ENCODE results near the gene VWCE.
A peak's percentile ranks its signal among the peaks of the same experiment; 100 is the strongest.
"Not testable (repeated sequence)": the region's sequence is repeated elsewhere in the genome, so short reads cannot be mapped to it uniquely, and the experiment has no call there.

VWCE gene

GRCh38 chr11:61254403-61255025 is 40.6 kb downstream of the VWCE start:
- no peak for DNase-seq

GRCh38 chr11:61252332-61252731 is 42.8 kb downstream of the VWCE start:
- DNase-seq: not testable (repeated sequence)

- not testable (repeated sequence) for DNase-seq
Measured at GRCh38 chr11:61250796-61251765, 44.0 kb downstream of the VWCE start.

GRCh38 chr11:61249201-61249600 is 45.9 kb downstream of the VWCE start:
- DNase-seq: peak; percentile 10 to 64

- DNase-seq: not testable (repeated sequence)
Measured at GRCh38 chr11:61248071-61248470, 47.0 kb downstream of the VWCE start.

GRCh38 chr11:61245284-61245964 is 49.7 kb downstream of the VWCE start:
- not testable (repeated sequence) for DNase-seq

DNA sequence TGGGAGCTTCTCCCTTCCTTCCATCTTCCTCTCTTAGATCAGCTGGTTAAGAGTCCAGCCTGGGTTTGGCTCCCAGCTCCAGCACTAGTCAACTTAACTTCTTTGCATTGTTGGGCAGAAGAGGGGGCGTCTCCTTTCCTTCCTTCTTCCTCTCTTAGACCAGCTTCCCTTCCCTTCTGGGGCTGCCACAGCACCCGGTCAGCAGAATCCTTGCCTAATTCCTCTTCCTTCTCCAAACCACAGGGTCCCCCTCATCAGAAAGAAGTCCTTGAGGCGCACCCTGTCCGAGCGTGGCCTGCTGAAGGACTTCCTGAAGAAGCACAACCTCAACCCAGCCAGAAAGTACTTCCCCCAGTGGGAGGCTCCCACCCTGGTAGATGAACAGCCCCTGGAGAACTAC is 53.6 kb downstream of the VWCE start:
- not testable (repeated sequence) for DNase-seq

- DNase-seq: not testable (repeated sequence)
Measured at GRCh38 chr11:61240875-61241274, 54.2 kb downstream of the VWCE start, which contains the start of gene PGA5. Gene PGA5, plus strand, starts transcription at chr11:61241175. Its CDS starts 52 bp downstream, at chr11:61241227.

GRCh38 chr11:61240288-61240687 is 54.8 kb downstream of the VWCE start:
- DNase-seq: not testable (repeated sequence)

DNA sequence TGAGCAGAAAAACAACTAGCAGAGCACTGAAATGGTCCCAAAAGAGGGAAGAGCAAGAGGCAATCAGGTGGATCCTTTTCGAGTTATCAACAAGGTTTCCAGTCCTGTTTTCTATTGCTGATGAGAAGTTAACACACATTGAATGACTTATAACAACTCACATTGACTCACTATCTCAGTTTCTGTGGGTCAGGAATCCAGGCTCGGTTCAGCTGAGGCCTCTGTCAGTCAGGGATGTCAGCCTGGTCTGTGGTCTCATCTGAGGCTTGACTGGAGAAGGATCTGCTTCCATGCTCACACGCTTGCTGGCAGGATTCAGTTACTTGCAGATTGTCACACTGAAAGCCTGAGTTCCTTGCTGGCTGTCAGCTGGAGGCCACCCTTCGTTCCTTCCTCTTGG is 58.0 kb downstream of the VWCE start:
- not testable (repeated sequence) for DNase-seq

DNA sequence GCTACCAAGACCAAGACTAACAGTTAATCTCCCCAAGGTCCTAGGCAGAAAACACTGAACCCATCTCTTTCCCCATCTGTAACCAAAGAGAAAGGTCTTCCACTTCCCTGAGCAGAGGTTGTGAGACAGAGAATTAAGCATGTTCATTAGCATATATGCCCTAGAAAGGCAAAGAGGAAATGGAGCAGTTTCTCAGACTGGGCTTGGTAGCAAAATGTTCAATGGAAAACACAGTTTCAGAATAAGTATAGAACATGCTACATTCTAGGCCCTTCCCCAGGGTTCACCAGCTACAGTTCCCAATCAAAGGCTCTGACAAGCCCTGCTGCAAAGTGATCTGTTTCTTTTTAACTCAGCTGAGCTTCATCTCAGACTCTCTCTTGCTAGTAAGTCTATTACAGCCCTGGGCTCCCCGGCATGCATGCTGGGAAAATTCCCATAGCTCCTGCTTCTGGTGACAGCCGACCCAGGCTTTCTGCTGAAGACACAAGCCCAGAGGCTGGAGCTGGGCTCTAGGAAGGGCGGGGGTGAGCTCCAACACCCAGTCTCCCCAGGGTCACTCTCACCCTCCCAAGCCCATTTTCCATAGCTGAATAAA is 62.5 kb downstream of the VWCE start:
- DNase-seq: not testable (repeated sequence)

- DNase-seq: not testable (repeated sequence)
Measured at GRCh38 chr11:61231585-61231984, 63.5 kb downstream of the VWCE start.

- not testable (repeated sequence) for DNase-seq
Measured at GRCh38 chr11:61231033-61231432, 64.1 kb downstream of the VWCE start.

GRCh38 chr11:61229458-61229857 is 65.7 kb downstream of the VWCE start:
- not testable (repeated sequence) for DNase-seq

GRCh38 chr11:61226457-61227137 is 68.5 kb downstream of the VWCE start:
- DNase-seq: not testable (repeated sequence)

DNA sequence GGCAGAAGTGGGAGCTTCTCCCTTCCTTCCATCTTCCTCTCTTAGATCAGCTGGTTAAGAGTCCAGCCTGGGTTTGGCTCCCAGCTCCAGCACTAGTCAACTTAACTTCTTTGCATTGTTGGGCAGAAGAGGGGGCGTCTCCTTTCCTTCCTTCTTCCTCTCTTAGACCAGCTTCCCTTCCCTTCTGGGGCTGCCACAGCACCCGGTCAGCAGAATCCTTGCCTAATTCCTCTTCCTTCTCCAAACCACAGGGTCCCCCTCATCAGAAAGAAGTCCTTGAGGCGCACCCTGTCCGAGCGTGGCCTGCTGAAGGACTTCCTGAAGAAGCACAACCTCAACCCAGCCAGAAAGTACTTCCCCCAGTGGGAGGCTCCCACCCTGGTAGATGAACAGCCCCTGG is 72.4 kb downstream of the VWCE start:
- not testable (repeated sequence) for DNase-seq

DNA sequence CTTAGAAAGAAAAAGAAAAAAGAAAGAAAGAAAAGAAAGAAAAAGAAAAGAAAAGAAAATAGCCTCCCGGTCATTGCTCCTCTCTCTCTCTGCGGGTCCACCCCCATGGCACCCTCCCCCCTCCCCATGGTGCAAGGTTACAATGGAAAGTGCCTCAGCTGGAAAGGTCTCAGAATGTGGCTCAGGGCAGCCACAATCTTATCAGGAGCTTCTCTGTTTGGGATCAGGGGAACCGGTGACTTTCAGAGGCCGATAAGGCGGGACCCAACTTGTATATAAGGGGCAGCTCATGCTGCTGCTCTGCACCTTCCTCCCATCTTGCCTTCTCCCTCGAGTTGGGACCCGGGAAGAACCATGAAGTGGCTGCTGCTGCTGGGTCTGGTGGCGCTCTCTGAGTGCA is 73.1 kb downstream of the VWCE start, which contains the start of gene PGA4:
PGA4 (plus strand) TSS at position 301 of the 400 bp plus-strand sequence; CDS start at position 355, 54 bp downstream.
- DNase-seq: not testable (repeated sequence)

DNA sequence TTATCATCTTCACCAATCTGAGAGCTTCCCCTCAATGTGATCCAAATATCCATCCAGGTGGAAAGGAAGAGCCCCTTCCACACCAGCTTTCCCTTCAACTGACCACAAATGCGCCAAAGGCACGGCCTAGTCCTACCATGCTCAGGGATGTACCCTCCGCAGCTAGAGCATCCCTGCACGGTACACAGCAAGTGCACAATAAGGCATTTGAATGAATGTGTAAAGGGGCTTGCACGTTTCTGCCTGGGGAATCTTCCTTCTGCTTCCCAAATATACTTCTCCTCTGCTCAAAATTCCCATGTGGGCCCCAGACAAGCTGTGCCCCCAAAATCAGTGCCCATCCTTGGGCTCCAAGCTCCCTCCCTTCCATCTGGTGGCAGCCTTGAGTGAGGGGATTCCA is 76.1 kb downstream of the VWCE start:
- not testable (repeated sequence) for DNase-seq

DNA sequence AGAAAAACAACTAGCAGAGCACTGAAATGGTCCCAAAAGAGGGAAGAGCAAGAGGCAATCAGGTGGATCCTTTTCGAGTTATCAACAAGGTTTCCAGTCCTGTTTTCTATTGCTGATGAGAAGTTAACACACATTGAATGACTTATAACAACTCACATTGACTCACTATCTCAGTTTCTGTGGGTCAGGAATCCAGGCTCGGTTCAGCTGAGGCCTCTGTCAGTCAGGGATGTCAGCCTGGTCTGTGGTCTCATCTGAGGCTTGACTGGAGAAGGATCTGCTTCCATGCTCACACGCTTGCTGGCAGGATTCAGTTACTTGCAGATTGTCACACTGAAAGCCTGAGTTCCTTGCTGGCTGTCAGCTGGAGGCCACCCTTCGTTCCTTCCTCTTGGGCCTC is 76.8 kb downstream of the VWCE start:
- not testable (repeated sequence) for DNase-seq

GRCh38 chr11:61213711-61214324 is 81.3 kb downstream of the VWCE start:
- not testable (repeated sequence) for DNase-seq

DNA sequence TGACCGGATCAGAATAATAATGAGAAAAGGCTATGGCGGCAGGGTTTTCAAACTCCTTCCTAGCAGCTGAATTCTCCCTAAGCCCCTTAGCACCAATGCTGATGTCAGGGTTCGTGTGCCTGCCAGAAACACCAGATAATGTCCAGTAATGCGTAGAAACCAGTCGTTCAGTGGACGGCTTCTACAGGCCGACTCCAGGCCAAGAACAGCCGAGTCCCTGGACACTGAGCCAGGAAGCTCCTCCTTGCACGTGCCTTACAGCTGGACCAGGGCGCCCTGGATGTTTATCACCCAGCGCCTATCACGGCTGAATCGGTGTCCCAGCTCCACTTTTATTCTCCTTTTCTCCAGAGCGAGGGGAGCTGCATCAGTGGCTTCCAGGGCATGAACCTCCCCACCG is 82.9 kb downstream of the VWCE start:
- not testable (repeated sequence) for DNase-seq

All from cerebellar nuclear complex (tissue), 1 donor.